Esophagus muscularis mucosa (tissue), 4 donors: ENCODE measurements around the gene GRIK3. TPM values are rescaled to one million over a fixed set of nuclear protein-coding genes. Genes with fewer than 3 reads are reported as not detected.

Experiments
- DNase-seq: peaks from one replicate; pipeline ENCODE4 v3.0.0-alpha.2; 2017; ENCODE audit errors: extremely low spot score
- H3K27ac ChIP-seq, 4 donors: fragments of 200-600 bp; sonication (generic); replicated peaks in 1 of 4; 1 replicate in 3 of 4; 2 replicates in 1 of 4; pipeline ENCODE4 v1.5.1; 2016 to 2019; ENCODE audit warnings: mild to moderate bottlenecking in 1 of 4
- H3K27me3 ChIP-seq, 4 donors: fragments of 200-600 bp; sonication (generic); one replicate each; pipeline versions ENCODE4 v1.5.1 to v1.6.0; 2016 to 2019
- H3K36me3 ChIP-seq, 4 donors: fragments of 200-600 bp; sonication (generic); one replicate each; pipeline ENCODE4 v1.5.1; 2016 to 2019
- H3K4me1 ChIP-seq, 4 donors: fragments of 200-600 bp; sonication (generic); one replicate each; pipeline ENCODE4 v1.5.1; 2016 to 2019
- H3K4me3 ChIP-seq, 4 donors: fragments of 200-600 bp; sonication (generic); 1 replicate in 2 of 4; 2 replicates in 2 of 4; pipeline ENCODE4 v1.5.1; 2016 to 2019; ENCODE audit warnings: mild to moderate bottlenecking in 4 of 4, moderate library complexity in 1 of 4
- H3K9me3 ChIP-seq, 4 donors: fragments of 200-600 bp; sonication (generic); 1 replicate in 3 of 4; 2 replicates in 1 of 4; pipeline ENCODE4 v1.5.1; 2016 to 2019
- EP300 ChIP-seq: sonication (generic); formaldehyde crosslinking; IDR thresholded peaks from one replicate; pipeline ENCODE4 v1.6.1; 2017; ENCODE audit warnings: antibody characterized with exemption
- POLR2A ChIP-seq: fragments of 450-650 bp; IDR thresholded peaks from one replicate; pipeline ENCODE4 v1.6.1; 2017; ENCODE audit warnings: antibody characterized with exemption, moderate library complexity, mild to moderate bottlenecking, low read depth
- POLR2AphosphoS5 ChIP-seq, 2 donors: sonication (generic); formaldehyde crosslinking; IDR thresholded peaks; one replicate each; pipeline ENCODE4 v1.6.1; 2017; ENCODE audit warnings: antibody characterized with exemption in 2 of 2
- WGBS: methylation state at CpG from one replicate; pipeline ENCODE4 v1.1.5; 2018; 5-methylcytosine and 5-hydroxymethylcytosine counted together
- intact Hi-C: fragments of 100-400 bp; cut with DNase I; formaldehyde crosslinking; loops from one replicate; pipeline ENCODE4 v1.15.1; 2023
- total RNA-seq, 4 donors: library from RNA; depleted of rRNA; stranded (reverse); fragments of >200 nt; gene quantifications; one replicate each; pipeline versions ENCODE4 v1.1.0 to v1.2.1, GENCODE V29; 2016
- TF ChIP-seq, protein P1 (sequence below), 3 experiments: fragments of 200-600 bp in 2 of 3; fragments of 450-650 bp in 1 of 3; sonication (generic) in 2 of 3; IDR thresholded peaks; one replicate each; pipeline ENCODE4 v1.5.1; 2017 to 2019; ENCODE audit warnings: antibody characterized with exemption in 3 of 3, mild to moderate bottlenecking in 2 of 3, moderate library complexity in 1 of 3

Gene GRIK3
- total RNA-seq, 4 donors from 2014 or later = 5.3 to 7.9 (median 6.6) TPM

GRCh38 chr1:36965275-36966159 lies 68.8 kb downstream of the GRIK3 start:
- TF ChIP-seq EP300 (no peak), POLR2A (no peak), POLR2AphosphoS5 (IDR thresholded peaks at IDR 0.05) (no peak)
- TF ChIP-seq, protein P1, sequence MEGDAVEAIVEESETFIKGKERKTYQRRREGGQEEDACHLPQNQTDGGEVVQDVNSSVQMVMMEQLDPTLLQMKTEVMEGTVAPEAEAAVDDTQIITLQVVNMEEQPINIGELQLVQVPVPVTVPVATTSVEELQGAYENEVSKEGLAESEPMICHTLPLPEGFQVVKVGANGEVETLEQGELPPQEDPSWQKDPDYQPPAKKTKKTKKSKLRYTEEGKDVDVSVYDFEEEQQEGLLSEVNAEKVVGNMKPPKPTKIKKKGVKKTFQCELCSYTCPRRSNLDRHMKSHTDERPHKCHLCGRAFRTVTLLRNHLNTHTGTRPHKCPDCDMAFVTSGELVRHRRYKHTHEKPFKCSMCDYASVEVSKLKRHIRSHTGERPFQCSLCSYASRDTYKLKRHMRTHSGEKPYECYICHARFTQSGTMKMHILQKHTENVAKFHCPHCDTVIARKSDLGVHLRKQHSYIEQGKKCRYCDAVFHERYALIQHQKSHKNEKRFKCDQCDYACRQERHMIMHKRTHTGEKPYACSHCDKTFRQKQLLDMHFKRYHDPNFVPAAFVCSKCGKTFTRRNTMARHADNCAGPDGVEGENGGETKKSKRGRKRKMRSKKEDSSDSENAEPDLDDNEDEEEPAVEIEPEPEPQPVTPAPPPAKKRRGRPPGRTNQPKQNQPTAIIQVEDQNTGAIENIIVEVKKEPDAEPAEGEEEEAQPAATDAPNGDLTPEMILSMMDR (IDR thresholded peaks at IDR 0.05) = no peak
- no peaks in the 10 kb centered on the region for H3K9me3 ChIP-seq
- intact Hi-C loops = no loop called here
- no peaks in the 10 kb centered on the region for H3K36me3 ChIP-seq
- no peak overlapping the region for H3K4me3 ChIP-seq
- peaks cover 0 to 52% (median 0%) of the 10 kb centered on the region in 4 donors for H3K27me3 ChIP-seq
- WGBS = 67% methylated on average over 9 of the region's 11 CpGs
- H3K27ac ChIP-seq = no peak overlapping the region
- no peaks in the 10 kb centered on the region for H3K4me1 ChIP-seq
- DNase-seq = no peak

GRCh38 chr1:36964830-36965229 lies 69.5 kb downstream of the GRIK3 start:
- 86% methylated on average over 8 of the region's 8 CpGs for WGBS
- H3K9me3 ChIP-seq = no peaks in the 10 kb centered on the region
- H3K36me3 ChIP-seq = no peaks in the 10 kb centered on the region
- intact Hi-C loops = no loop called here
- TF ChIP-seq, protein P1 (IDR thresholded peaks at IDR 0.05) = no peak
- no peak for TF ChIP-seq POLR2AphosphoS5 (IDR thresholded peaks at IDR 0.05)
- TF ChIP-seq EP300 = no peak
- TF ChIP-seq POLR2A = no peak
- H3K4me3 ChIP-seq = no peak overlapping the region
- H3K27me3 ChIP-seq = peaks cover 0 to 53% (median 0%) of the 10 kb centered on the region in 4 donors
- no peak for DNase-seq
- H3K27ac ChIP-seq = no peak overlapping the region
- no peaks in the 10 kb centered on the region for H3K4me1 ChIP-seq

GRCh38 chr1:36963006-36963405 lies 71.3 kb downstream of the GRIK3 start:
- Histone ChIP-seq H3K36me3 (no peaks in the 10 kb centered on the region), H3K27ac (no peak overlapping the region), H3K9me3 (no peaks in the 10 kb centered on the region), H3K27me3 (peaks cover 0 to 43% (median 0%) of the 10 kb centered on the region in 4 donors), H3K4me3 (no peak overlapping the region), H3K4me1 (no peaks in the 10 kb centered on the region)
- intact Hi-C loops = no loop called here
- TF ChIP-seq, protein P1 (IDR thresholded peaks at IDR 0.05) = no peak
- TF ChIP-seq EP300 (no peak), POLR2AphosphoS5 (IDR thresholded peaks at IDR 0.05) (no peak), POLR2A (no peak)
- DNase-seq = no peak
- 29% methylated on average over 11 of the region's 11 CpGs for WGBS

DNA sequence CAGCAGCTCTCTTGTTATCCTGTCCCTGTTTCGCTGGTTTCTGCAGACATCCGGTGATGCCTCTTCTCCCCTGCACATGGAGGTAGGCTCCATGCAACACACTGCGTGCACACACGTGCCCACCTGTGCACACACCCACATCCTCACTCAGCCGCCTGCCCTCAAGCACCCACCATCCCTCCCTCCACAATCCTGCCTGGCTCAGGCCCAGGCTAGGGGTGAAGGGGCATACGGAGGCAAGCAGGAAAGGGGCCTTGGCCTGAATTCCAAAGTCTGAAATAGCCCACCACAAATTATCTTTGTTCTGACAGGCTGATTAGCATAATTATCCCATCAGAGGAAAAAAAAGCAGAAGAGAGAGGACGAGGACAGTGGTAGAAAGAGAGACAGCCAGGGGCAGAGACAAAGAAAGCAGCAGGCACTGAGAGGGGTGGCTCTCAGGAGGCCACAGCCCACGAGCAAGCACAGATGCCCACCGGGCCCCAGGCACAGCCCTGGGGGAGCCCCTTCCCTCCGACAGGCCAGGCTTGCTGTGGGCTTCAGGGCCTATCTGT lies 73.2 kb downstream of the GRIK3 start:
- Histone ChIP-seq H3K4me1 (no peaks in the 10 kb centered on the region), H3K27me3 (peaks cover 0 to 55% (median 0%) of the 10 kb centered on the region in 4 donors)
- intact Hi-C loops = no loop called here

More for the DNA sequence above, 73.2 kb downstream of the GRIK3 start:
- TF ChIP-seq POLR2A = no peak
- TF ChIP-seq, protein P1 (IDR thresholded peaks at IDR 0.05) = no peak
- TF ChIP-seq POLR2AphosphoS5 (IDR thresholded peaks at IDR 0.05) = no peak
- TF ChIP-seq EP300 = no peak
- H3K9me3 ChIP-seq = no peaks in the 10 kb centered on the region
- WGBS = 61% methylated on average over 10 of the region's 10 CpGs
- no peak for DNase-seq
- no peak overlapping the region for H3K27ac ChIP-seq
- no peaks in the 10 kb centered on the region for H3K36me3 ChIP-seq
- no peak overlapping the region for H3K4me3 ChIP-seq
